SK-N-SH treated with all-trans-retinoic acid at 6 μM for 48 hours (cell line): ENCODE measurements around the gene ZBTB17.

Experiments
- ATAC-seq: fragments of 200-7000 bp; cut with Tn5 transposase; 3 replicates; pipeline ENCODE4 v1.9.1; 2020; ENCODE audit warnings: mild to moderate bottlenecking, moderate library complexity
- ARNTL ChIP-seq: fragments of 450-650 bp; formaldehyde crosslinking; IDR thresholded peaks from 2 replicates; pipeline ENCODE4 v1.5.0; 2020; ENCODE audit warnings: low read depth, mild to moderate bottlenecking, moderate library complexity, borderline replicate concordance
- CREB5 ChIP-seq: fragments of 250-450 bp; sonication (Bioruptor Pico); IDR thresholded peaks from 2 replicates; pipeline ENCODE4 v1.5.1; 2020; ENCODE audit warnings: low read depth, mild to moderate bottlenecking, moderate library complexity
- CSDC2 ChIP-seq: fragments of 250-450 bp; sonication (Bioruptor Pico); IDR thresholded peaks from 2 replicates; pipeline ENCODE4 v1.5.0; 2020; ENCODE audit warnings: mild to moderate bottlenecking, moderate library complexity
- CSRNP3 ChIP-seq: fragments of 250-450 bp; sonication (Bioruptor Pico); IDR thresholded peaks from 2 replicates; pipeline ENCODE4 v1.5.1; 2021; ENCODE audit warnings: mild to moderate bottlenecking, moderate library complexity
- ESRRG ChIP-seq: fragments of 250-450 bp; sonication (Bioruptor Pico); IDR thresholded peaks from 2 replicates; pipeline ENCODE4 v1.6.1; 2021; ENCODE audit warnings: mild to moderate bottlenecking
- GLIS3 ChIP-seq: fragments of 250-450 bp; sonication (Bioruptor Pico); IDR thresholded peaks from 2 replicates; pipeline ENCODE4 v1.5.0; 2020; ENCODE audit warnings: mild to moderate bottlenecking, moderate library complexity
- ISL1 ChIP-seq: fragments of 250-450 bp; sonication (Bioruptor Pico); IDR thresholded peaks from 2 replicates; pipeline ENCODE4 v2.1.2; 2022; ENCODE audit warnings: mild to moderate bottlenecking, moderate library complexity
- OSR1 ChIP-seq: fragments of 250-450 bp; sonication (Bioruptor Pico); IDR thresholded peaks from 2 replicates; pipeline ENCODE4 v1.8.0; 2022; ENCODE audit warnings: moderate library complexity, mild to moderate bottlenecking, inconsistent platforms
- POU6F1 ChIP-seq: fragments of 250-450 bp; sonication (Bioruptor Pico); IDR thresholded peaks from 2 replicates; pipeline ENCODE4 v1.8.0; 2021; ENCODE audit warnings: low read depth, mild to moderate bottlenecking, moderate library complexity, borderline replicate concordance
- PPARA ChIP-seq: fragments of 250-450 bp; sonication (Bioruptor Pico); IDR thresholded peaks from 2 replicates; pipeline ENCODE4 v1.5.0; 2020; ENCODE audit warnings: mild to moderate bottlenecking, borderline replicate concordance
- RARB ChIP-seq: fragments of 250-450 bp; sonication (Bioruptor Pico); IDR thresholded peaks from 2 replicates; pipeline ENCODE4 v1.8.0; 2021; ENCODE audit warnings: mild to moderate bottlenecking, moderate library complexity
- SNAI2 ChIP-seq: fragments of 250-450 bp; sonication (Bioruptor Pico); IDR thresholded peaks from 2 replicates; pipeline ENCODE4 v1.5.0; 2020; ENCODE audit warnings: mild to moderate bottlenecking, moderate library complexity
- TCF4 ChIP-seq: fragments of 250-450 bp; sonication (Bioruptor Pico); IDR thresholded peaks from 2 replicates; pipeline ENCODE4 v1.8.0; 2021; ENCODE audit warnings: mild to moderate bottlenecking, moderate library complexity, borderline replicate concordance
- TOX ChIP-seq: fragments of 250-450 bp; sonication (Bioruptor Pico); IDR thresholded peaks from 2 replicates; pipeline ENCODE4 v1.8.0; 2021; ENCODE audit warnings: mild to moderate bottlenecking, moderate library complexity, borderline replicate concordance
- TSHZ2 ChIP-seq: fragments of 250-450 bp; sonication (Bioruptor Pico); IDR thresholded peaks from 2 replicates; pipeline ENCODE4 v1.5.0; 2020; ENCODE audit warnings: mild to moderate bottlenecking, moderate library complexity
- ZC3H10 ChIP-seq: fragments of 250-450 bp; sonication (Bioruptor Pico); IDR thresholded peaks from 2 replicates; pipeline ENCODE4 v1.5.1; 2021; ENCODE audit warnings: mild to moderate bottlenecking, moderate library complexity
- ZFP3 ChIP-seq: fragments of 250-450 bp; sonication (Bioruptor Pico); IDR thresholded peaks from 2 replicates; pipeline ENCODE4 v1.5.0; 2020; ENCODE audit warnings: mild to moderate bottlenecking, moderate library complexity
- ZFP30 ChIP-seq: fragments of 450-650 bp; formaldehyde crosslinking; IDR thresholded peaks from 2 replicates; pipeline ENCODE4 v1.5.0; 2022; ENCODE audit warnings: mild to moderate bottlenecking, moderate library complexity
- ZNF565 ChIP-seq: fragments of 450-650 bp; formaldehyde crosslinking; conservative IDR thresholded peaks from 2 replicates; pipeline ENCODE4 v1.5.0; 2020; ENCODE audit warnings: low read depth, mild to moderate bottlenecking, moderate library complexity
- ZNF70 ChIP-seq: fragments of 450-650 bp; formaldehyde crosslinking; IDR thresholded peaks from 2 replicates; pipeline ENCODE4 v1.5.0; 2020; ENCODE audit warnings: mild to moderate bottlenecking, moderate library complexity
- ZNF8 ChIP-seq: fragments of 450-650 bp; formaldehyde crosslinking; IDR thresholded peaks from 2 replicates; pipeline ENCODE4 v1.5.0; 2020; ENCODE audit warnings: mild to moderate bottlenecking, moderate library complexity

The ZBTB17 gene

GRCh38 chr1:15953294-15953771 lies 22.6 kb downstream of the ZBTB17 start (continued):
- TF ChIP-seq CREB5 (CRISPR knock-in tag) (no peak), GLIS3 (CRISPR knock-in tag) (no peak), ISL1 (no peak), SNAI2 (no peak)

- peak; percentile 55 for ATAC-seq
- no peak for TF ChIP-seq ZNF8 (CRISPR knock-in tag)
- TF ChIP-seq CSDC2, result no peak
- TF ChIP-seq, all 23 proteins: peak for 0
Measured at GRCh38 chr1:15952317-15953258, 23.3 kb downstream of the ZBTB17 start.

- ATAC-seq, result no peak
- TF ChIP-seq OSR1 (CRISPR knock-in tag), result no peak
- no peak for TF ChIP-seq ZC3H10 (CRISPR knock-in tag)
- TF ChIP-seq ZFP30 (CRISPR knock-in tag), result no peak
- no peak for TF ChIP-seq RARB (CRISPR knock-in tag)
- TF ChIP-seq TOX, result no peak
- no peak for TF ChIP-seq ZNF565 (CRISPR knock-in tag)
- TF ChIP-seq ZNF70 (CRISPR knock-in tag), result no peak
- TF ChIP-seq ARNTL, result no peak
- no peak for TF ChIP-seq TCF4 (CRISPR knock-in tag)
- TF ChIP-seq CREB5 (CRISPR knock-in tag), result no peak
- TF ChIP-seq ESRRG (CRISPR knock-in tag), result no peak
- TF ChIP-seq PPARA (CRISPR knock-in tag), result no peak
- no peak for TF ChIP-seq CSRNP3
- no peak for TF ChIP-seq GLIS3 (CRISPR knock-in tag)
- TF ChIP-seq CSDC2, result no peak
- TF ChIP-seq TSHZ2, result no peak
- no peak for TF ChIP-seq ISL1
- TF ChIP-seq ZFP3 (CRISPR knock-in tag), result no peak
- no peak for TF ChIP-seq POU6F1 (CRISPR knock-in tag)
Measured at GRCh38 chr1:15951341-15952153, 24.4 kb downstream of the ZBTB17 start.
